Activated CD8-positive, alpha-beta memory T cell treated with anti-CD3 and anti-CD28 coated beads for 48 hours (primary cell): ENCODE measurements around the gene ELANE.

Experiments
- DNase-seq, 3 experiments: peaks; one replicate each; pipeline ENCODE4 v3.0.0-alpha.2; 2020; ENCODE audit warnings: low read depth in 2 of 3, low spot score in 2 of 3

Gene ELANE

GRCh38 chr19:896434-896833 is 44.3 kb downstream of the ELANE start:
- DNase-seq = no peak

- no peak for DNase-seq
These were observed 44.9 kb downstream of the ELANE start for GRCh38 chr19:896999-897398.

GRCh38 chr19:897442-898039 is 45.4 kb downstream of the ELANE start:
- DNase-seq = no peak

GRCh38 chr19:898663-899062 is 46.6 kb downstream of the ELANE start:
- no peak for DNase-seq

DNA sequence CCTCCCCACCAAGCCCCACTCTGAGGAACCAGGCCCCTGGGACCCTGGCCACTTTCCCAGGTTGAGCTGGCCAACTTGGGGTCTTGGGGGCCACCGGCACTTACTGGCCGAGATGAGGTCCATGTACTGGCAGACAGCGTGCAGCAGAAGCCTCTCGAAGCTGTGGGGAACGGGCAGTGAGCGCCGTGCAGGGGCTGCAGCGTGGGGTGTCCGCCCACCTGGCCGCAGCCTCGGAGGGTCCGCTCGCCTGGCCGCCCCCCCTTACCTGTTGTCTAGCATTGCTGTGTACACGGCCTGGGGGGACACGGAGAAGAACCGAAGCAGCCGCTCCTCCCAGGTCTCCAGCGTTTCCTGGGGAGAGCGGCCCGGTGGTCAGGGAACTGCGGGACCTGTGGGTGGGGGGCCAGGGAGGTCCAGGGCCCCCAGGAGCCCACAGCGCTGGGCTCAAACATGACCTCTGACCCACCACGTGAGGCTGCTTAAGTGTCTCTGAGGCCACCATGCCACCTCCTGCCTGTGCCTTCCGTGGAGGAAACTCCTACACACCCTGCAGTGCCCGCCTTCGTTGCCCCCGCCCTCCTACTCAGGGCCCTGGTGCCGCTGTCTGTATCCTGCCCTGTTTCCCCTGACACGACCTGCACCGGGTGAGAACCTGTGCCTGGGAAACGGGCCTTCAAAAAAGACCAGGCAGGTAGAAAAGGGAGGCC is 47.4 kb downstream of the ELANE start:
- no peak for DNase-seq

GRCh38 chr19:900043-900301 is 47.9 kb downstream of the ELANE start:
- no peak for DNase-seq

DNA sequence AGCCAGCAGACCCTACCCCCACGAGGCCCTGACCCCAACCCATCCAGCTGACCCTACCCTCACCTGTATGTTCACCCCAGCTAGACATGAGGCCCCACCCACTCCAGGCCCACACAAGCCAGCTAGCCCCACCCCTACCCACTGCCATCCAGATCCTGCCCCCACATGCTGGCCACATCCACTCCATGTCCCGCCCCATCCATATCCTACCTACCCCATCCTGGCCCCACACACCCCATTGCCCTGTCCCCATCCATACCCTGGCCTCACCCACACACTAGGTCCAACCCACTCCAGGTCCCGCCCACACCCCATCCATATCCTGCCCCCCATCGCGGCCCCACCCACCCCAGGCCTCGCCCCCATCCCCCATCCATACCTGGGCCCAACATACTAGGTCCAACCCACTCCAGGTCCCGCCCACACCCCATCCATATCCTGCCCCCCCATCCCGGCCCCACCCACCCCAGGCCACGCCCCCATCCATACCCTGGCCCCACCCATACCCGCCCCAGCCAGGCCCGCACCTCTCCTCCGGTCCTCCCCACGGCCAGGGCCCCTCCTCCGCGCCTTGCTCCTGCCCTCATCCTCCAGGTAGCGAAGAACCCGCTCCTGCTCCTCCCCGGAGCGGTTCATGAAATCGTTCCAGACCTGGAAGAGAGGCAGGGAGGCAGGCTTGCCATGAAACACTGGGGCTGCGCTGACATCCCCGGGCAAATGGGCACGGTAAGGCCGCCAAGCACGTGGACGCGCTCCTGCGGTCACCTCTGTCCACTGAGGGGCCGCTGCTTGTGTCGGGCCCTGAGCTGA is 48.4 kb downstream of the ELANE start:
- no peak for DNase-seq

- DNase-seq = no peak
These were observed 49.4 kb downstream of the ELANE start for GRCh38 chr19:901216-902092.

GRCh38 chr19:902093-902370 is 49.9 kb downstream of the ELANE start:
- DNase-seq = no peak

GRCh38 chr19:902446-903226 is 50.5 kb downstream of the ELANE start:
- DNase-seq = no peak

DNA sequence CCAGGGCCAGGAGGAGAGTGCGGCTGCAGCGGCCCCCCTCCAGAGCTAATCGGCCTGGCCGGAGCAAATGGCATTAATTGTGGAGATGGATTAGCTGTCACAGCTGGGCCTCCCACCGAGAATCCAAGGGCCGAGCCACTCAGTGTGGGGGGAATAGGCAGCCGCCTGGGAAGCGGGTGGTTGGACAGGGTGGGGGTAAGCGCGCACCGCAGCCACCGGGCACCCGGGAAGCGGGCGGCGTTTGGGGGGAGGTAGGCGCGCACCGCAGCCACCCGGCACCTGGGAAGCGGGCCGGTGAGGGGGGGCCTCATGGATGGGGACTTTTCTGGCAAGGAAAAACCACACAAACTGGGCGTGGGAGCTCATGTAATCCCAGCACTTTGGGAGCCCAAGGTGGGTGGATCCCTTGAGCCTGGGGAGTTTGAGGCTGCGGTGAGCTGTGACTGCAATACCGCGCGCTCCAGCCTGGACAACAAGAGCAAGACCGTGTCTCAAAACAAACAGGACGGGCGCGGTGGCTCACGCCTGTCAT is 51.2 kb downstream of the ELANE start:
- DNase-seq = no peak

- DNase-seq = no peak
These were observed 52.4 kb downstream of the ELANE start for GRCh38 chr19:904545-904944.
